ENCODE measurements around the gene ATP7B.
"Not testable (repeated sequence)": the region's sequence is repeated elsewhere in the genome, so short reads cannot be mapped to it uniquely, and the experiment has no call there.

Gene ATP7B

GRCh38 chr13:52010890-52011631 lies at the start of gene ATP7B:
Gene ATP7B (minus strand): TSS chr13:52011450. CDS start chr13:52011337, 113 bp downstream.
- peak; percentile 40 for DNase-seq

- no peak for DNase-seq
These were observed 42.2 kb upstream of the ATP7B start for GRCh38 chr13:52053460-52053859.

DNA sequence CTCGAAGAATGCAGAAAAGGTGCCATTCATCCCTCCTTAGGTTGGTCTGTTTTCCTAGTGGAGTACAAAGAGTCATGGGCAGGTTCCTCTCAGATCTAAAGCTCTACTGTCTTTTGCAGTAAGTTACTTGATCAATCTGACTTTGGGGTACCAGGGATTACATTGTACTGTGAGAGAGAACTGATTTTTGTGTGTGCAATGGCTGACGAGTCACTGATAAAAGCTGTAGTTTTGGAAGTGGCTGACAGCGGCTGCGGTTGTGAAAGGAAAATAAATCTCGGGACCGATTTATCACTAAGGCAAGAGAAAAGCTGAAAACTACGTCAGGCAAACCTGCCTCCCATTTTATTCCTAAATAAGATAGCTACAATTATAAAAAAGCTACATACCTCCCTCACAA lies 40.1 kb upstream of the ATP7B start:
- DNase-seq: no peak

GRCh38 chr13:52048516-52048915 lies 37.3 kb upstream of the ATP7B start:
- no peak for DNase-seq

GRCh38 chr13:52047463-52047862 lies 36.2 kb upstream of the ATP7B start:
- DNase-seq: no peak

DNA sequence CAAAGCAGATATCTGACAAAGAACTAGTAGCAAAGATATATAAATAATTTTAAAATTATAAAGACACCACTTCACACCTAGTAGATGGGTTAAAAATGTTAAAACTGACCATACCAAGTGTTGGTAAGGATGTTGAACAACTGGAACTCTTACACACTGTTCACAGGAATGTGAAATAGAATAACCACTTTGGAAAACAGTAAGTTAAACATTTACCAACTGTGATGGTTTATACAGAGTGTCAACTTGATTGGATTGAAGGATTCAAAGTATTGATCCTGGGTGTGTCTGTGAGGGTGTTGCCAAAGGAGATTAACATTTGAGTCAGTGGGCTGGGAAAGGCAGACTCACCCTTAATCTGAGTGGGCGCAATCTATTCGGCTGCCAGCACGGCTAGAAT lies 32.4 kb upstream of the ATP7B start:
- DNase-seq: no peak

GRCh38 chr13:52036037-52036436 lies 24.8 kb upstream of the ATP7B start:
- DNase-seq: no peak

- DNase-seq: no peak
These were observed 23.5 kb upstream of the ATP7B start for GRCh38 chr13:52034616-52035226.

DNA sequence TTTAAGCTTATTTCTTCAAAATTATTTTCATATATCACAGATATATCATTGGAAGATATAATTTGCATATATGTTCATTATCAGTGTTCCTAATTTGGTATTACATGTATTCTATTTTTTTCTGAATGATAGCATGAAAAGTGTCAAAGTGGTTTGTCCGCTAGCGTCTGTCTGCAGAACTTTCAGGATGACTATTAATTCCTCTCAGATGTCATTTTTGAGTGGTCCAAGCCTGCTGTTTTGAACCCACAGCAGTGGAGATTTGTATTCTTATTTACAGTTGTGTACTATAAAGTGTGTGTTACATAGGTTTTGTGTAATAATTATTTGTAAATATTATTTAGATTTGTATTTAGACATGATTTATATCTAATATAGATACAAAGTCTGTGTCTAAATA lies 21.8 kb upstream of the ATP7B start:
- no peak for DNase-seq

GRCh38 chr13:52030401-52030800 lies 19.2 kb upstream of the ATP7B start:
- DNase-seq: not testable (repeated sequence)

DNA sequence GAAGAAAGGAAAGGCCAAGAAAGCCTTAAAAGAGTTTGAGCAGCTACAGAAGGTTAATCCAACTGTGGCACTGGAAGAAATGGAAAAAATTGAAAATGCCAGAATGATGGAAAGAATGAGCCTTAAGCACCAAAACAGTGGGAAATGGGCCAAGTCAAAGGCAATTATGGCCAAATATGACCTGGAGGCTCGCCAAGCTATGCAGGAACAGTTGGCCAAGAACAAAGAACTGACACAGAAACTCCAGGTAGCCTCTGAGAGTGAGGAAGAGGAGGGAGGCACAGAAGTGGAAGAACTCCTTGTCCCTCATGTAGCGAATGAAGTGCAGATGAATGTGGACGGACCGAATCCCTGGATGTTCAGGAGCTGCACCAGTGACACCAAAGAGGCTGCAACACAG lies 18.3 kb upstream of the ATP7B start:
- DNase-seq: no peak

DNA sequence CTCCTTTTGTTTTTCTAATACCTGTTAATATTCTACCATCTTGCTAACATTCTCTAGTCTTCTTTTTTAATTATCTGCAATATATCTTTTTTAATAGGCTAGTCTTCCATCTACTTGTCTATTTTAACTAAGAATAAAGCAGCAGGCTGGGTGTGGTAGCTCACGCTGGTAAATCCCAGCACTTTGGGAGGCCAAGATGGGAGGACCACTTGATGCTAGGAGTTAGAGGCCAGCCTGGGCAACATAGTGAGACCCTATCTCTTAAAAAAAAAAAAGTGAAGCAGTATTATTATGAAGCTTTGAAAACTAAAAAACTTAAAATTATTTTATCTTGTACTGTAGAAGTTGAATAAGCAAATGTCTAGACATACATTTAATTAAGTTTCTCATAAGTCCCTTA lies 16.6 kb upstream of the ATP7B start:
- no peak for DNase-seq

GRCh38 chr13:52026246-52026626 lies 15.0 kb upstream of the ATP7B start:
- peak; percentile 53 for DNase-seq

DNA sequence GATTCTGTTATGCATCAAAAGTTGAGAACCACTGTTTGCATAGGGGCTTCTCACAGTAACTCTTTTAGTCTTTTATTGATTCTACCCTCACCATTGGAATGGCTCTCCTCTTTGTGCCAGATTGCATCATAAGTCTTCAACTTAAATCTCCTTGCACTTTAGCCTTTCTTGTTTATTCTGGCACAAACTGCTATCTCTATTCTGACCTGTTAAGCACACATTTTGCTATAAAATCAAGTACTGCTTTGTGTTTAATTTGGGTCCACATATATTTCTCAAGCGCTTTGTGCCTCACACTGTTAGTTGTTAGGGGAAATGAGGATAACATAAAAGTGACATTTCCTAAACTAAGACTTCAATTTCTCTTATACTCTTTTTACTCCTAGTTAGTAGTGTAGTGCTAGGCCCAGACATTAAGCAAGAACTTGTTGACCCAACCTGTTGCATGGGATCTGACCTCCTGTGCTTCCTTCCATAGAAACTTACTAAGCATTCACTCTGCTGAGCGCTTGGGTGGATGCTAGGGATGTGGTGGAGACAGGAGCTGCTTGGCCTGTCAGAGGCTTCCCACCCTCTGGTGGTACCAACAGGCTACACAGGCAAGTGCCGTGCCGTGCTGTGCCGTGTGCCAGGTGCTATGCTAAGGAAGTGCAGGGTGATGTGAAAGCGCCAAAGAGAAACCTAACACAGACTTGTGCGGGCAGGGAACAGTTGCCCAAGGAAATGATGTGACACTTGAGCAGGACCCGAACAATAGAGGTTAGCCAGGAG lies 14.4 kb upstream of the ATP7B start:
- DNase-seq: no peak

GRCh38 chr13:52024481-52024880 lies 13.2 kb upstream of the ATP7B start, which contains the start of gene UTP14C:
Gene UTP14C (plus strand): TSS chr13:52024691. CDS start chr13:52028805, 4,114 bp downstream.
- no peak for DNase-seq

DNA sequence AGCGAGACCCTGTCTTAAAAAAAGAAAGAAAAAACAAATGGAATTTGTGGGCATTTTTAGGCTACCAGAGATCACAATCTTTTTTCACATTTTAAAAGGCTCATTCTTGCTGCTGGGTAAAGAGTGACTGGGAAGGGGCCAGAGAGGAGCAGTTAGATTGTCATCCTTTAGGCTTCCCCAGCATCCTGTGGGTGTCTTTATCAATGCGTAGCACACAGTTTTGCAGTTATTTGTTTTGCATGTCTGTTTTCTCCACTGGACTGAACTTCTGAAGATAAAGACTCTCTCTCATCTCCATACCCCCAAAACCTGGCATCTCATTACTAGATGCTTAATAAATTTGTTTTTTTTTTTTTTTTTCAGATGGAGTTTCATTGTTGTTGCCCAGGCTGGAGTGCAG lies 11.1 kb upstream of the ATP7B start:
- DNase-seq: peak; percentile 97

- no peak for DNase-seq
These were observed 8.9 kb upstream of the ATP7B start for GRCh38 chr13:52020191-52020590.

DNA sequence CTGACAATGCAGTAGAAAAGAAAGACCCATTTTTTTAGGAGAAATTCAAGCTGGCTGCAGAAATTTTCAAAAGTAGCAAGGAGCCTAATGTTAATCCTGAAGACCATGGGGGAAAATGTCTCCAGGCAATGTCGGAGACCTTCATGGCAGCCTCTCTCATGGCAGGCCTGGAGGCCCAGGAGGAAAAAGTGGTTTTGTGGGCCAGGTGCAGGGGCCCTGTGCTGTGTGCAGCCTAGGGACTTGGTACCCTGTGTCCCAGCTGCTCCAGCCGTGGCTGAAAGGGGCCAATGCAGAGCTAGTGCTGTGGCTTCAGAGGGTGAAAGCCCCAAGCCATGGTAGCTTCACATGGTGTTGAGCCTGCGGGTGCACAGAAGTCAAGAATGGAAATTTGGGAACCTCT lies 5.0 kb upstream of the ATP7B start:
- no peak for DNase-seq

DNA sequence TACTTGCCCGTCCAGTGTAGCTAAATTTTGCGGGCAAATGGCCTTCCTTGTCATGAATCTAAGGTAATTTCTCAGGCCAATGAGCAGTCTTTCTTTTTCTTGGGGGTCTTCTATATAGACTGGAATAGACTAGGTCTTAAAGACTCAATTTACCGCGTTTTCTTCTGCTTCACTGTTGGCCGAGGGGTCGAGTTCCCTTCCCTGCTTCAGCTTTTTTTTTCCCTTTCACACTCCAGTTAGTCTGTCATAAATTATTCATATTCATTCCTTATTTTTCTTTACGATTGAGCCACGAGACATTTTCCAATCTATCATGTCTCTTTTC lies 1.2 kb upstream of the ATP7B start:
- DNase-seq: no peak

DNA sequence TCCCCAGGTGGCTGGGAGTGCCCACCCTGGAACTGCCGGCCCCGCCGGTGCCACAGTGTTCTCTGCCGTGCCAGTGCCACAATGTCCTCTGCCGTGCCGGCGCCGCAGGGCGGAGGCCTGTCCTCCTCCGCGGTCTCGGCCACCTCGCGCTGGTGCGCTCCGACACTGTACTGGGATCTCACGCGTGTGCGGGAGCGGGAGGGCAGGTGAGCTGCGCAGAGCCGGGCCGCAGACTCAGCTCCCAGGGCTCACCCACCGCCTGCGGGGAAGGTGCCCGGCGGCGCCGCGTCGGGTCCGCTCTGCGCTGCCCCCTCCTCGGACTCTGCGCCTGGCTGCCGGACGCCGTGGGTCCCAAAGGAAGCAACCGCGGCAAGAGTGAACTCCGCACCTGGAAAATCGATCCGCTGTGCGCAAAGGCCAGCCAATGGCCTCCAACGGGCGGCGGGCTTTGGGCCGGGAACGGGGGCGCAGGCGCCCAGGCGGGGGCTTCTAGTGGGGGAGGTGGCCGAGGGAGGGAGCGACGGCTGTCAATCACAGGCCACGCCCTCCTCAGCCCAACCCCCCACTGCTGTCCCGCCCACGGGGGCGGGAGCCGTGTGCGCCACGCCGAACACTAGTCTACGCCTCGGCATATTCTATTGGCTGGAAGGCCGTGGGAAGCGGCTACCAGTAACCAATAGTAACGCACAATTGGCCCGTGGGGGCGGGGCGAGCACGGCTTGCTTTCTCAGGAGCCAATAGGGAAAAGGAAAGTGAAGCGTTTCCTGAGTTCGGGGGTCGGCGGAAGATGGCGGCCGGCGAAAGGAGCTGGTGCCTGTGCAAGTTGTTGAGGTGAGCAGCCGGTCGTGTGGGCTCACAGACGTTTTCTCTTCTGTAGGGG lies 622 bp upstream of the ATP7B start, which contains the start of gene ALG11:
TSS of gene ALG11 (plus strand) at position 767 of the 880 bp plus-strand sequence. CDS start at position 788, 21 bp downstream.
- peak; percentile 99 for DNase-seq

GRCh38 chr13:52009946-52010345 lies 1.3 kb downstream of the ATP7B start:
- peak; percentile 60 for DNase-seq

DNA sequence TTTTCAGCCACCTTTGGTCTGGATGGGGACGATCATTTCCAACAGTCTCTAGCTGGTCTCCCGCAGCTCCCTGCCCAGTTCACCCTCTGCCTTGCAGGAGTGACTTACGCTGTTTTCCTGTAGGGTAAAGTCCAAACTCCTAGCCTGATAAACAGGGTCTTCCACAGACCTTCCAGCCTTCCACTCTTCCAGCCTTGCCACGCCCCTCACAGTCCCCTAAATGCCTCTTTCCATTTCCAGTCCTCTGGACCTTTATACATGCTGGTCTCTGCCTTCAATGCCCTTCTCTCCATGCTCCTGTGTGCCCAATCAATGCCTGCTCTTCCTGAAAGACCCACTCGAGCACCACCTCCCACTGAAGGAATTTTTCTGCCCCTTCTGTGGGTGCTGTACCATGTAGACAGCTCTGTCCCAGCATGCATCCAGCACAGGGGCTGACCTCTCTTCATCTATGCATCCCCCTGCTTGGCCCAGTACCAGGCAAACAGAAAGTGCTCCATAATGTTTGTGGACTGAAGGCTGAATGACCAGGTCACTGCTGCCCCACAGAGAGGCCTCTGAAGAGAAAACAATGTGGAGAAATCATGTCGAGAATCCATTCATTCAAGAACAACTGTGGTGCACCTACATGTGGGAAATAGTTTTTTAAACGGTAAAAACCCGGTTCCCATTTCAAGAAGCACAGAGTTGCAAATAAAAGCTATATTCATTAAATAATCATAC lies 4.6 kb downstream of the ATP7B start:
- DNase-seq: no peak
